Omental fat pad (tissue), 4 donors: ENCODE results near the gene CLRN1. TPM values are rescaled to one million over a fixed set of nuclear protein-coding genes. Genes with fewer than 3 reads are reported as not detected.

Source experiments
- ATAC-seq: fragments of 150-250 bp; one replicate; pipeline ENCODE4 v1.9.1; 2016; ENCODE audit warnings: mild to moderate bottlenecking, moderate library complexity; ENCODE audit not compliant: low FRiP score
- DNase-seq: peaks from one replicate; pipeline ENCODE4 v3.0.0-alpha.2; 2019; ENCODE audit warnings: low spot score
- CTCF ChIP-seq, 3 donors: fragments of 450-650 bp; IDR thresholded peaks; one replicate each; pipeline ENCODE4 v1.5.1; 2016 to 2017; ENCODE audit warnings: antibody characterized with exemption in 3 of 3, mild to moderate bottlenecking in 3 of 3, moderate library complexity in 2 of 3
- total RNA-seq, 4 donors: library from RNA; depleted of rRNA; stranded (reverse); fragments of >200 nt; gene quantifications; one replicate each; pipeline ENCODE4 v1.1.0, GENCODE V29; 2016

CLRN1 gene
- total RNA-seq, 4 donors from 2014 or later, result not detected

GRCh38 chr3:150885535-150885934 lies 87.0 kb downstream of the CLRN1 start:
- no peak for ATAC-seq
- no peak for DNase-seq
- TF ChIP-seq CTCF (IDR thresholded peaks at IDR 0.05), result no peak

GRCh38 chr3:150878996-150879575 lies 93.4 kb downstream of the CLRN1 start:
- no peak for TF ChIP-seq CTCF (IDR thresholded peaks at IDR 0.05)
- ATAC-seq (no peak), DNase-seq (no peak)

- ATAC-seq (no peak), DNase-seq (no peak)
- TF ChIP-seq CTCF (IDR thresholded peaks at IDR 0.05), result no peak
Measured at GRCh38 chr3:150878290-150878689, 94.2 kb downstream of the CLRN1 start.

- no peak for DNase-seq
- TF ChIP-seq CTCF (IDR thresholded peaks at IDR 0.05), result no peak
- ATAC-seq, result no peak
Measured at GRCh38 chr3:150877303-150877702, 95.2 kb downstream of the CLRN1 start.

- no peak for TF ChIP-seq CTCF (IDR thresholded peaks at IDR 0.05)
- no peak for ATAC-seq
- no peak for DNase-seq
Measured at GRCh38 chr3:150876611-150877265, 95.8 kb downstream of the CLRN1 start.

Other genes with a start within 250 kb of the CLRN1 start
- 10 to 100 TPM; 30.6 to 45.3 (median 32.1) TPM for gene SIAH2, start 209.6 kb downstream of the CLRN1 start, total RNA-seq
- gene MINDY4B, start 67.3 kb downstream of the CLRN1 start, total RNA-seq, result not detected
- under 1 TPM; 0.16 to 0.37 (median 0.31) TPM for gene MED12L, start 112.9 kb upstream of the CLRN1 start, total RNA-seq
- 10 to 100 TPM in 1 of 4 donors, 1 to 10 TPM in 3; 2.8 to 10.6 (median 4.7) TPM for gene GPR171, start 230.5 kb upstream of the CLRN1 start, total RNA-seq